Suprapubic skin (tissue), 4 donors: Measurements from ENCODE around the gene CDC6. TPM values are rescaled to one million over a fixed set of nuclear protein-coding genes. Genes with fewer than 3 reads are reported as not detected.

Experiments used
- DNase-seq, 2 donors: peaks; one replicate each; pipeline ENCODE4 v3.0.0-alpha.2; 2019; ENCODE audit warnings: low spot score in 2 of 2
- H3K27ac ChIP-seq: fragments of 200-600 bp; sonication (generic); one replicate; pipeline ENCODE4 v1.5.1; 2019
- H3K27me3 ChIP-seq: fragments of 200-600 bp; sonication (generic); one replicate; pipeline ENCODE4 v1.5.1; 2019
- H3K36me3 ChIP-seq: fragments of 200-600 bp; sonication (generic); one replicate; pipeline ENCODE4 v1.5.1; 2019
- H3K4me1 ChIP-seq: fragments of 200-600 bp; sonication (generic); one replicate; pipeline ENCODE4 v1.5.1; 2019
- H3K4me3 ChIP-seq: fragments of 200-600 bp; sonication (generic); one replicate; pipeline ENCODE4 v1.5.1; 2019; ENCODE audit warnings: mild to moderate bottlenecking
- H3K9me3 ChIP-seq: fragments of 200-600 bp; sonication (generic); one replicate; pipeline ENCODE4 v1.5.1; 2019
- EP300 ChIP-seq: sonication (generic); formaldehyde crosslinking; IDR thresholded peaks from one replicate; pipeline ENCODE4 v1.6.1; 2017; ENCODE audit warnings: antibody characterized with exemption
- POLR2A ChIP-seq, 2 donors: fragments of 450-650 bp; IDR thresholded peaks; one replicate each; pipeline ENCODE4 v1.6.1; 2017; ENCODE audit warnings: antibody characterized with exemption in 2 of 2, mild to moderate bottlenecking in 2 of 2, moderate library complexity in 2 of 2
- POLR2AphosphoS5 ChIP-seq, 3 donors: sonication (generic); formaldehyde crosslinking; IDR thresholded peaks; one replicate each; pipeline ENCODE4 v1.6.1; 2017; ENCODE audit warnings: antibody characterized with exemption in 3 of 3
- WGBS: methylation state at CpG from one replicate; pipeline ENCODE4 v1.1.5; 2018; 5-methylcytosine and 5-hydroxymethylcytosine counted together
- total RNA-seq, 4 donors: library from RNA; depleted of rRNA; stranded (reverse); fragments of >200 nt; gene quantifications; one replicate each; pipeline ENCODE4 v1.1.0, GENCODE V29; 2016
- TF ChIP-seq, protein P1 (sequence below), 2 donors: fragments of 200-600 bp in 1 of 2; fragments of 450-650 bp in 1 of 2; sonication (generic) in 1 of 2; IDR thresholded peaks; one replicate each; pipeline ENCODE4 v1.5.1; 2016 to 2019; ENCODE audit warnings: antibody characterized with exemption in 2 of 2, mild to moderate bottlenecking in 1 of 2, moderate library complexity in 1 of 2

Gene CDC6, protein sequence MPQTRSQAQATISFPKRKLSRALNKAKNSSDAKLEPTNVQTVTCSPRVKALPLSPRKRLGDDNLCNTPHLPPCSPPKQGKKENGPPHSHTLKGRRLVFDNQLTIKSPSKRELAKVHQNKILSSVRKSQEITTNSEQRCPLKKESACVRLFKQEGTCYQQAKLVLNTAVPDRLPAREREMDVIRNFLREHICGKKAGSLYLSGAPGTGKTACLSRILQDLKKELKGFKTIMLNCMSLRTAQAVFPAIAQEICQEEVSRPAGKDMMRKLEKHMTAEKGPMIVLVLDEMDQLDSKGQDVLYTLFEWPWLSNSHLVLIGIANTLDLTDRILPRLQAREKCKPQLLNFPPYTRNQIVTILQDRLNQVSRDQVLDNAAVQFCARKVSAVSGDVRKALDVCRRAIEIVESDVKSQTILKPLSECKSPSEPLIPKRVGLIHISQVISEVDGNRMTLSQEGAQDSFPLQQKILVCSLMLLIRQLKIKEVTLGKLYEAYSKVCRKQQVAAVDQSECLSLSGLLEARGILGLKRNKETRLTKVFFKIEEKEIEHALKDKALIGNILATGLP
- total RNA-seq: 1 to 10 TPM; 2.7 to 5.3 (median 3.3) TPM

DNA sequence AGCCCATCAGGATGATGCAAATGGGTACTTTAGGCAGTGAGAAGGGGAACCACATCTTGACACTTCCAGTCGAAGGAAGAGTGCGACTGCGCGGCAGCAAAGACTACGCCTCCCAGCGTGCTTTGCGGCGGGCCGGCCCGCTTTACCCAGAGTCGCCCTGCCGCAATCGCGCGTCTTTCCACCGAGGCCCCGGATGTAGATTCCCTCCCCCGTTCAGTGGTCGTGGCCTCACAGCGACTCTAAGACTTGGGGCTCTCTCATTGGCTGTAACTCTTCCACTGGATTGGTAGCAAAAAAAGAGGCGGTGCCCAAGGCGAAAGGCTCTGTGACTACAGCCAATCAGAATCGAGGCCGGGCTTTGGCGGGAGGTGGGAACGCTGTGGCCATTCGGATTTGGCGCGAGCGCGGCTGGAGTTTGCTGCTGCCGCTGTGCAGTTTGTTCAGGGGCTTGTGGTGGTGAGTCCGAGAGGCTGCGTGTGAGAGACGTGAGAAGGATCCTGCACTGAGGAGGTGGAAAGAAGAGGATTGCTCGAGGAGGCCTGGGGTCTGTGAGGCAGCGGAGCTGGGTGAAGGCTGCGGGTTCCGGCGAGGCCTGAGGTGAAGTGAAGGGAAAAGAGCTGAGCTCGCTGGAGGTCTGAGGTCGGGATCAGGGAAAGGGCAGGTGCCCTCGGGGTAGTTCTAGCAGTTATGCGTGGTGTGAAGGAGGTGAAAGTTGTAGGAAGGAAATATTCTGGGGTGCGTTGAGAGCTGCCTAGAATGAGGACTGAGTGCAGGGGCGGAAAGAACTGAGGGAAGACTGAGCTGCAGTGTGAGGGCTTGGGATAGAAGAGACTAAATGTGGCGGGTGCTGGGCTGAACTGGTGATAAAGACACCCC lies at the start of gene CDC6:
Gene CDC6 (plus strand): TSS at position 386 of the 876 bp plus-strand sequence. CDS start 1,542 bp downstream, outside the sequence.
- H3K36me3 ChIP-seq: no peaks in the 10 kb centered on the region
- H3K4me1 ChIP-seq: peaks cover 43% of the 10 kb centered on the region
- no peaks in the 10 kb centered on the region for H3K9me3 ChIP-seq
- H3K27me3 ChIP-seq: no peaks in the 10 kb centered on the region
- WGBS: under 1% methylated on average over 39 of the region's 47 CpGs
- no peak within 1 kb of the TSS for H3K27ac ChIP-seq
- DNase-seq: peak; percentile 99
- TF ChIP-seq EP300: no peak
- peak in 1 of 3 donors; percentile 55 for TF ChIP-seq POLR2AphosphoS5 (IDR thresholded peaks at IDR 0.05)
- TF ChIP-seq, protein P1, sequence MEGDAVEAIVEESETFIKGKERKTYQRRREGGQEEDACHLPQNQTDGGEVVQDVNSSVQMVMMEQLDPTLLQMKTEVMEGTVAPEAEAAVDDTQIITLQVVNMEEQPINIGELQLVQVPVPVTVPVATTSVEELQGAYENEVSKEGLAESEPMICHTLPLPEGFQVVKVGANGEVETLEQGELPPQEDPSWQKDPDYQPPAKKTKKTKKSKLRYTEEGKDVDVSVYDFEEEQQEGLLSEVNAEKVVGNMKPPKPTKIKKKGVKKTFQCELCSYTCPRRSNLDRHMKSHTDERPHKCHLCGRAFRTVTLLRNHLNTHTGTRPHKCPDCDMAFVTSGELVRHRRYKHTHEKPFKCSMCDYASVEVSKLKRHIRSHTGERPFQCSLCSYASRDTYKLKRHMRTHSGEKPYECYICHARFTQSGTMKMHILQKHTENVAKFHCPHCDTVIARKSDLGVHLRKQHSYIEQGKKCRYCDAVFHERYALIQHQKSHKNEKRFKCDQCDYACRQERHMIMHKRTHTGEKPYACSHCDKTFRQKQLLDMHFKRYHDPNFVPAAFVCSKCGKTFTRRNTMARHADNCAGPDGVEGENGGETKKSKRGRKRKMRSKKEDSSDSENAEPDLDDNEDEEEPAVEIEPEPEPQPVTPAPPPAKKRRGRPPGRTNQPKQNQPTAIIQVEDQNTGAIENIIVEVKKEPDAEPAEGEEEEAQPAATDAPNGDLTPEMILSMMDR (IDR thresholded peaks at IDR 0.05): no peak
- peak within 1 kb of the TSS; percentile 58 for H3K4me3 ChIP-seq

DNA sequence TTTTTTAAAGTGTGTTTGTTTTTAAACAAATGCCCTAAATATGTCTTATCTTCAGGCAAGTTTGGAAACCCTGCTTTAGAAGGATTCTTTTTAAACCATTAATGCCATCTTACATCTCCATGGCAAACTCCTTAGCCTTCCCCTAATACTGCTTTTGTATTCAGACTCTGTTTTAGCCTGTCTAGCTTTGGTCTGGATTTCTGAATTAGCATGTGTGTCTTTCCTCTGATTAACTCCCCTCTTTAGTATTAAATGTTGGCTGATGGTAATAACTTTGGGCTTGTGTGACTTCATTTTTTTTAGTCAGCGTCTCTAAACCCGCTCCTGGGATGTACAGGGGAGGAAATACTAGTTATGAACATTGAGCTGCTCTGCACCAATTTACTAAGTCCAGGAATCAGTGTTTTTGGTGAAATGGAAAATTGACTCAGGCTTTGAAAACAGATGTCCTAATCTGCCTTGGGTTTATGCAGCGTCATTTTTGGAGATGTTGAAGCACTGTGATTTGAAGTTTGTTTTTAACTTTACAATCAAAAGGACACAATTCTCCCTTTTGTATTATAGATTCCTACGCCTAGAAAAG lies 46.3 kb upstream of the CDC6 start:
- no peak for TF ChIP-seq EP300
- no peak for TF ChIP-seq POLR2A (IDR thresholded peaks at IDR 0.05)
- TF ChIP-seq, protein P1 (IDR thresholded peaks at IDR 0.05): no peak
- TF ChIP-seq POLR2AphosphoS5 (IDR thresholded peaks at IDR 0.05): no peak

DNA sequence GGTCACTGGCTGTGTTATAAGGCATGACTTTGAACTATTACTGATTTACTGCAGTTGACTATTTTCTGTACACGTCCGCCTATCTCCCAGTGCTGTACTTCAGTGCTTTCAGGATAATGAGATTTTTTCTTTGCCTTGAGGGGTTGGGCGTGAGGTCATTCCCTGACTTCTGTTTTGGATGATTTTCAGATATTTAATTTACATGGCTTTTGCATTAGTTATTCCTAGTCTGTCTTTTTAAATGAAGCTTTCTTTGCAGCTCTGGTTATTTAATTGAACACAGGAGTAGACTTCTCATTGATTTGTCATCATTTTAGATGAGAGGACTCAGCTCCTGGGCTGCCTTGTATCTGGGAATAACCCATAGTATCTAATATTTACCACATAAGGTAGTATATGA lies 44.9 kb upstream of the CDC6 start:
- no peaks in the 10 kb centered on the region for H3K36me3 ChIP-seq
- H3K4me3 ChIP-seq: no peak overlapping the region
- TF ChIP-seq, protein P1 (IDR thresholded peaks at IDR 0.05): no peak
- TF ChIP-seq EP300 (no peak), POLR2AphosphoS5 (IDR thresholded peaks at IDR 0.05) (no peak), POLR2A (IDR thresholded peaks at IDR 0.05) (no peak)
- H3K9me3 ChIP-seq: no peaks in the 10 kb centered on the region
- peaks cover 43% of the 10 kb centered on the region for H3K4me1 ChIP-seq
- no peaks in the 10 kb centered on the region for H3K27me3 ChIP-seq
- DNase-seq: no peak
- 41% methylated on average over 3 of the region's 3 CpGs for WGBS
- no peak overlapping the region for H3K27ac ChIP-seq

More for the DNA sequence above, 46.3 kb upstream of the CDC6 start:
- Histone ChIP-seq H3K4me3 (no peak overlapping the region), H3K9me3 (no peaks in the 10 kb centered on the region), H3K27ac (no peak overlapping the region), H3K27me3 (no peaks in the 10 kb centered on the region), H3K4me1 (peaks cover 43% of the 10 kb centered on the region), H3K36me3 (no peaks in the 10 kb centered on the region)
- no peak for DNase-seq
- WGBS: 67% methylated on average over 4 of the region's 4 CpGs

DNA sequence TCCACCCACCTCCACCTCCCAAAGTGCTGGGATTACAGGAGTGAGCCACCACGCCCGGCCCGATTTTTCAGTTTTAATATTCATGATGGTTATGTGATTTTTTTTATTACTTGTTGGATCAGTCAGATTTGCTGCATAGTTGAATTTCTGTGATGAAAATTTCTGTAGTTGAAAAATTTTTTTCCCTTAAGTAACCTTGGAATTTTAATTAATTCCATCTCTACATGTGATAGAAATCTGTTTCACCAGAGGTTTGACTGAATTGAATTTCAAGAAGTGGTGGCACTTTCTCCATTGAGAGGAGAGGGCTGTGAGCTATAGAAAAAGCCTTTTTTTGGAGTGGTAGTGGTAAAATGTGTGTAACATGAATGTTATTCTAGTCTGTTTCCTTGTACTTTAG lies 43.9 kb upstream of the CDC6 start:
- H3K9me3 ChIP-seq: no peaks in the 10 kb centered on the region
- H3K4me1 ChIP-seq: peaks cover 48% of the 10 kb centered on the region
- no peaks in the 10 kb centered on the region for H3K27me3 ChIP-seq
- no peaks in the 10 kb centered on the region for H3K36me3 ChIP-seq
- peak overlapping the region; percentile 32 for H3K27ac ChIP-seq
- H3K4me3 ChIP-seq: no peak overlapping the region
- WGBS: 30% methylated on average over 3 of the region's 3 CpGs
- no peak for TF ChIP-seq POLR2A (IDR thresholded peaks at IDR 0.05)
- TF ChIP-seq, protein P1 (IDR thresholded peaks at IDR 0.05): no peak
- TF ChIP-seq EP300: no peak
- TF ChIP-seq POLR2AphosphoS5 (IDR thresholded peaks at IDR 0.05): no peak
- DNase-seq: no peak
